IPS DF 4.7 (cell line): Measurements from ENCODE around the gene CUEDC1.

Experiments
- DNase-seq: peaks from one replicate; pipeline ENCODE4 v3.0.0-alpha.2; 2013; ENCODE audit warnings: low spot score; ENCODE audit errors: extremely low read depth

Gene CUEDC1

DNA sequence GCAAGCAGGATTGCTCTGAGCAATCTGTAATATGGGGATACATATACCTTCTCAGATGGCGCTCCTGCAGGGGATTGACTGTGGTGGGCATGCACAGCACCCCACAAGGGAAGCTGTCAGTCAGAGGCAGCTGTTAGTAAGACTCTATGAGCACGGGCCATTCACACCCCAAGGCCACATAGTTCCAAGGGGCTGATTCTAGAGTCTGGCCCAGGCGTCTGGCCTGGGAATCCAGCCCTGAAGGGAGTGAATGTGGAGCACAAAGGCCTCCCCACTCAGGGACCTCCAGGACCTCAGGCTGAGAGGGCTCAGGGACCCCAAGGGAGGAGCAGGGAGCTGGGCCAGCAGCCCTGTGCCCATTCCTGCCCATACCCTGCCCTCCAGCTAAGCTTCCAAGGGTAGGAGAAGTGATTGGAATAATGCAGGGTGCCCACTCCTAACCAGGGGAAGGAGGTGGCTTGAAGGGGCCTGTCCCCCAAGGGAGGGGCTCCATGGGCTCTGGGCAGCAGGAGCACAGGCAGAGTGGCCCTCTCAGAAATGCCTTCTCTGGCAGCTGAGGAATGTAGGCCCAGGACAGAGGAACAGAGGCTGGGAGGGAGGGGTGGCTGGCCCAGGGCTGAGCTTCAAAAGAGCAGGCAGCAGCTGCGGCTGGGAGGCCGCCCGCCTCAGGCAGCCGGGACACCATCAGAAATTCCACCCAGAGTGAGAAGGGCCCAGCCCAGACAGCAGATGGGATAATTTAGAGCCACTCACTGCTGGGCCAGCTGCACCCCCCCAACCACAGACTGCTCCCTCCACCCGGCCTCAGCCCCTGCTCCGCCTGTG lies 56.5 kb downstream of the CUEDC1 start:
- no peak for DNase-seq

GRCh38 chr17:57895382-57896060 lies 59.7 kb downstream of the CUEDC1 start:
- no peak for DNase-seq

GRCh38 chr17:57894848-57895247 lies 60.4 kb downstream of the CUEDC1 start:
- DNase-seq = no peak

- DNase-seq = no peak
Measured at GRCh38 chr17:57892820-57893595, 62.2 kb downstream of the CUEDC1 start.

- no peak for DNase-seq
Measured at GRCh38 chr17:57892146-57892819, 62.9 kb downstream of the CUEDC1 start.

GRCh38 chr17:57890857-57891232 lies 64.4 kb downstream of the CUEDC1 start:
- no peak for DNase-seq

DNA sequence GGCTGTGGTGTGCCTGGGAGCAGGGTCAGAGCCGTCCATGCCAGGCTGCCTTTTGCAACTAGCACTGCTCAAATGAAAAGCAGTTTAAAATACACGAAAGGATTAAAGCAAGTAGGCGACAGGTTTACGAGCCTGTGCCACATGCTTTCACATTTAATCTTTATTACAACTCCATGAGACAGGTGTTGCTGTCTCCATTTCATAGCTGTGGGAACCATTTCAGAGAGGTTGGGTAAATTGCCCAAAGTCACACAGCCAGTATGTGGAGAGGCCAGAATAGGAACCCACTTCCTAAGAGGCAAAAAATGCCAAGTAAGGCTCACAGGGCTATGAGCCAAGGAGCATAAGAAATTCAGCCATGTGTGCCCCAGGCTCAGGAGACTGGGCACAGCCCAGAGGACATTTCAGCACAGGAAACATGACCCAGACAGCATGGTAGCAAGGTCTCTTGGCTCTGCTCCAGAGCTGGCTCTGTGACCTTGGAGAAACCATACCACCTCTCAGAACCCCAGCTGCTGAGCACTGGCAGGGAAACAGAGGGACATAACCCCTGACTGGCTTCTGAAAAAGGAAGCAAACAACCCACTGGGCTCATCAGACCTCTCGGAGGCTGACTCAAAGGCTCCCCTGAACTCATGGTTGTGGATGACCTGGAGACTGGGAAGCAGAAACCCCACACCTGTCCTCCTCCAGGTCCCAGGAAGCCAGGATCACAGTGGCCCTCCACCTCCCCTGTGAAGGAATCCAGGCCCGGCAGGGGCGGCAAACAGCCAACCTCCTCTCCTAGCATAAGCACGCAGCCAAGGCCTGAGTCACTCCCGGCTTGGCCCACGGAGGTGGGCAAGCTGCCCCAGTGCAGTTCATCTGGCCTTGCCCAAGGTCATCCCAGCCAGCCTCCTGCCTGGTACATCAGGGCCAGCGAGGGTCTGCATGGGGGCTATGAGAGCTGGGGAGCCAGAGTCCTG lies 65.0 kb downstream of the CUEDC1 start:
- DNase-seq = no peak

GRCh38 chr17:57889252-57889651 lies 66.0 kb downstream of the CUEDC1 start:
- DNase-seq = no peak

GRCh38 chr17:57888311-57889216 lies 66.6 kb downstream of the CUEDC1 start:
- no peak for DNase-seq

DNA sequence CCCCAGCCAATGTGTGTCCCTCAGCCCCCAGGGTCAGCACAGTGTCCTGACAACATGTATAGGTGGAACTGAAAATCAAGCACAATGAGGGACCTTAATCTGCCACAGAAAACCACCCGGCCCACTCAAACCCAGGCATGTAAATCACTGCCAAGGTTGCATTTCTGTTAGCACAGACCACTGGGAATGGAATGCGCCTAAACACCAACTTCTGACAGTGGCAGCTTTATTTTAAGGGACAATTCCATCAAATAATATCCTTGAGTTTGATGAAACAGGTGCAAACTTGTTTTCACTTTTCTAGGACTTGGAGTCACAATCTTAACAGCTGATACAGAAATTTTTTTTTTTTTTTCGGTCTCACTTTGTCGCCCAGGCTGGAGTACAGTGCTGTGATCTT lies 68.1 kb downstream of the CUEDC1 start:
- DNase-seq = no peak

- no peak for DNase-seq
Measured at GRCh38 chr17:57886020-57886419, 69.2 kb downstream of the CUEDC1 start.

DNA sequence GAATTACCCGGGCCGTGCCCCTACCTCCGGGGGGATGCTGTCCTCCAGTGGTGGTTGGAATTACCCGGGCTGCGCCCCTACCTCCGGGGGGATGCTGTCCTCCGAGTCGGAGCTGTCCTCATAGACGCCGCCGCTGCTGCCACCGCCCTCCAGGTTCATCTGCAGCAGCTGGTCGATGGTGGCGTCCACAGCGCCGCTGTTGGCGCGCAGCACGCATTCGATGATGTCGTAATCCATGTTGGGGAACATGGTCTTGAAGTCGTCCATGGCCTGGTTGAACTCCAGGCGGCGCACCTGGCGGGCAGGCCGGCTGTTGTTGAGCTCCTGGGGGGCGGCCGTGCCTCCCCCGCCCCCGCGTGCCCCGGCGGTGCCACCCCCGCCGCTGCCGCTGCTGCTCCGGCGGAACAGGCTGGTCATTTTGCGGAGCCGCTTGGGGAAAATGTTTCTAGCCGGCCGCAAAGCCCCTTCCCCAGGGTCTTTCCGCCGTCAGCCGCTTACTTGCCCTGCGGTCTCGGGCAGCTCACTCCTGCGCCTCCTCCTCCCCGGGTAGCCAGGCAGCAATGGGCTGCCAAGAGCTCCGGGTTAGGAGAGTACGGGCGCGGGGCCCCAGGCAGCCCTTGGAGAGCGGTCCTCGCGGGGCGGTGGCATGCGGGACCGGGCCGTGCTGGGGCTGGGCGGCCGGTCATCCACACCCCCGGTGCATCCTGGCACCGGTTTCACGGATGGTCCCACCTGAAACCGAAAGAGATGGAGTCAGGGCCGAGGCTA lies 69.9 kb downstream of the CUEDC1 start:
- DNase-seq = no peak

DNA sequence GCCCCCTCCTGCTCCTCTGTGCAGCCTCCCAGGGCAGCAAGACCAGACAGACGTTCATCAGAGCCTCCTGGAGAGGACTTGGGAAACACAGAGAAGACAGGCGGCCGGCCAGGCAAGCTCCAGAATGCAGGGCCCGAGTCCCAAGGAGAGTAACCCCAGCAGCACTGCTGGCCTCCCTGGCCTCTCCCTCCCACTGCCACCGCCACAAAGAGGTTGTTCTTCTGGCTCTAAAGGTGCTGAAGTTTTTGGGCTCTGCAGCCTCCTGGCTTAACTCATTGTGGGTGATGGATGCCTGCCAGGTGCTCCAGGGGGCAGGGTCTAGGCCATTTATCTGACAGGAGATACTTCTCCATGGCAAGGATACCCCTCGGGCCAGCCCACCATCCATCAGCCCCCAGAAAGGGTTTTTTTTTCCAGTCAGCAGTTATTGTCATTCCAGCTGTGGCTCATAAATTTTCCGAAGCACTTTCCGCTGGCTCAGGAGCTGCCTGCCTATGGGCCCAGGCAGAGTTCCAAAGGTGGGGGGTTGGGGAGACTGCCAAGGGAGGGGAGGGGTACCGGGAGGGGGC lies 73.3 kb downstream of the CUEDC1 start:
- no peak for DNase-seq

- DNase-seq = no peak
Measured at GRCh38 chr17:57881143-57881542, 74.1 kb downstream of the CUEDC1 start.

DNA sequence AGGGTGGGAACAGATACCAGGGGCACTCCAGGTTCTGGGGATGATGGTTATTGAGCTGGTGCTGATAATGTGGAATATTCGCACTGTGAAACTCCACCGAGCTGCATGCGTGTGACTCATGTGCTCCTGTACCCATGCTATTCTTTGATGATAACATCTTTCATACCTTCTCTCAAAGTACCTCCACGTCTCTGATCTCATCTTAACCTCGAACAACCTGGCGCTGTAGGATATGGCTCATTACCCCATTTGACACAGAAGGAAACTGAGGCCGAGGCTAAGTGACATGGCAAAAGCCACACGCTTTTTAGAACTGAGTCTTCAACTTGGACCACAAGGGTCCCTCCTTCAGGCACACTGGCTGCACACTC lies 75.1 kb downstream of the CUEDC1 start:
- DNase-seq = no peak

DNA sequence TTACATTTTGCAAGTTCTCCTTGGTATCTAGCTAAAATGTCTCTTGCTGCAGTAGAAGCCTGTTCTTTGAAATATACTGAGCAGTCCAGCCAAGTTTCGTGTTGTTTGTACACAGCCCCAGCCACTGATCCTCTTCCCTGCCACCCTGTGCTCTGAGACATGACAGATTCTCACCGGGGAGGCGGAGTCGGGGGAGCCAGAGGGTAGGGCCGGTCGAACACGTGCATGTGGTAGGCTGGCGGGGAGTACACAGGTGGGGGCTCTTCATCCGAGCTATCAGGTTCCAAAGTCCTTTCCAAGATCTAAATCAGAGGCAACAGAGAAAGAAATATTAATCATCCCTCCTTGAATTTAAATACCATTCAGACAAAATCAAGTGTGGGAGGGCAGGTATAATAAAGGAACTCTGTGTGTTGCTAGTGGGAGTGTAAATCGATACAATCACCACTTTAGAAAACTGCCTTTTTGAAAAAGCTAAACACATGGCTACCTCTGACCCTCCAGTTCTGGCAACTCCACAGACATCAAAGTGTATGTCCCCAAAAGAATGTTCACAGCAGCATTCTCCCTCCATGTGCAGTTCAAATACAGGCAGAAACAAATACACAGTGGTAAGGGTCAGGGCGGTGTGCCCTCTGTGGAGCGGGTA lies 75.7 kb downstream of the CUEDC1 start:
- DNase-seq = no peak

DNA sequence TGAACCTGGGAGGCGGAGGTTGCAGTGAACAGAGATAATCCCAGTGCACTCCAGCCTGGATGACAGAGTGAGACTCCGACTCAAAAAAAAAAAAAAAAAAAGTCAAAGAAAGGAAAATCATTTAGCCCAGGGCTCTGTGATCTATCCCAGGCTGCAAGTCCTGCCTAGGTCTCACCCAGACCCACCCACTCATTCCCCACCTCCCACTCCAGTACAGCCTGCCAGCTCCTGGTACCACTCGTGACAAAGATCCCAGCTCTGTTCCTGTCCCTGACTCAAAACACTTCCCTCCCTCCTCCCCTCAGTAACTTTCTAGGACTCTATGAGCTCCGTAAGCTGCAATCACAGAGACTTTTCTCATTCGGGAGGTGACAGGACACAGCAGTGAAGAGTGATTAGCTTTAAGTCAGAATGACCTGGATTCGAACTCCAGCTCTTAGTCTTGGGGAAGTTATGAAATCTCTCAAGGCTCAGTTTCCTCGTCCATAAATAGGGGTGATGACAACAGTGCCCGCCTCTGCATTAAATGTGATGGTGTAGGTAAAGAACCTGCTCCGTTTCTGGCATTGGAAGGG lies 77.3 kb downstream of the CUEDC1 start:
- no peak for DNase-seq

GRCh38 chr17:57876866-57877237 lies 78.4 kb downstream of the CUEDC1 start:
- DNase-seq = no peak
